Retinal pigment epithelial cell (primary cell): ENCODE measurements around the gene ABCC3.
A peak's percentile ranks its signal among the peaks of the same experiment; 100 is the strongest.

Experiments
- DNase-seq: peaks from one replicate; pipeline ENCODE4 v3.0.0-alpha.2; 2010; ENCODE audit warnings: low read depth
- H3K4me3 ChIP-seq: 2 replicates; pipeline ENCODE4 v1.5.1; 2011; ENCODE audit warnings: mild to moderate bottlenecking, low read length, control low read depth, moderate library complexity
- TF ChIP-seq, protein P1 (sequence below): conservative IDR thresholded peaks from 2 replicates; pipeline ENCODE4 v1.5.1; 2011; ENCODE audit warnings: low read depth, low read length, control low read depth, inconsistent platforms

The ABCC3 gene

DNA sequence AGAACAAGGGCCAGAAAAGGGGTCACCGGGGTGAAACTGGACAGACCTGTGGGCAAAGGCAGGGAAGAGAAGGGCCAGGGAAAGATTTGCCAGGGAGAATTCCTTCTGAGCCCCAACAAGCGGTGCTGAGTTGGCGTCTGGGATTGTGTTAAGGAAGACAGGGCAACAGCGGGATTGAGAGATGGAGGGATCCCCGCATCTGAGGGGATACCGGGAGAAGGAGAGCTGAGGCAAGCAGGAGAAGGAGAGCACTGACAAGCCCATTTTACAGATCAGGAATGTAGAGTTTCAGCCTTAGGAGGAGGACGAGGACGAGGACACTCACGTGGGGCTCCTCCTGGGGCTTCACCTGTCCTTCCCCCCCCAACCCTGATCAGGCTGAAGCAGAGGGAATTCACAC is 998 bp upstream of the ABCC3 start:
- TF ChIP-seq, protein P1, sequence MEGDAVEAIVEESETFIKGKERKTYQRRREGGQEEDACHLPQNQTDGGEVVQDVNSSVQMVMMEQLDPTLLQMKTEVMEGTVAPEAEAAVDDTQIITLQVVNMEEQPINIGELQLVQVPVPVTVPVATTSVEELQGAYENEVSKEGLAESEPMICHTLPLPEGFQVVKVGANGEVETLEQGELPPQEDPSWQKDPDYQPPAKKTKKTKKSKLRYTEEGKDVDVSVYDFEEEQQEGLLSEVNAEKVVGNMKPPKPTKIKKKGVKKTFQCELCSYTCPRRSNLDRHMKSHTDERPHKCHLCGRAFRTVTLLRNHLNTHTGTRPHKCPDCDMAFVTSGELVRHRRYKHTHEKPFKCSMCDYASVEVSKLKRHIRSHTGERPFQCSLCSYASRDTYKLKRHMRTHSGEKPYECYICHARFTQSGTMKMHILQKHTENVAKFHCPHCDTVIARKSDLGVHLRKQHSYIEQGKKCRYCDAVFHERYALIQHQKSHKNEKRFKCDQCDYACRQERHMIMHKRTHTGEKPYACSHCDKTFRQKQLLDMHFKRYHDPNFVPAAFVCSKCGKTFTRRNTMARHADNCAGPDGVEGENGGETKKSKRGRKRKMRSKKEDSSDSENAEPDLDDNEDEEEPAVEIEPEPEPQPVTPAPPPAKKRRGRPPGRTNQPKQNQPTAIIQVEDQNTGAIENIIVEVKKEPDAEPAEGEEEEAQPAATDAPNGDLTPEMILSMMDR: no peak
- no peak for DNase-seq
- H3K4me3 ChIP-seq: no peak overlapping the region

DNA sequence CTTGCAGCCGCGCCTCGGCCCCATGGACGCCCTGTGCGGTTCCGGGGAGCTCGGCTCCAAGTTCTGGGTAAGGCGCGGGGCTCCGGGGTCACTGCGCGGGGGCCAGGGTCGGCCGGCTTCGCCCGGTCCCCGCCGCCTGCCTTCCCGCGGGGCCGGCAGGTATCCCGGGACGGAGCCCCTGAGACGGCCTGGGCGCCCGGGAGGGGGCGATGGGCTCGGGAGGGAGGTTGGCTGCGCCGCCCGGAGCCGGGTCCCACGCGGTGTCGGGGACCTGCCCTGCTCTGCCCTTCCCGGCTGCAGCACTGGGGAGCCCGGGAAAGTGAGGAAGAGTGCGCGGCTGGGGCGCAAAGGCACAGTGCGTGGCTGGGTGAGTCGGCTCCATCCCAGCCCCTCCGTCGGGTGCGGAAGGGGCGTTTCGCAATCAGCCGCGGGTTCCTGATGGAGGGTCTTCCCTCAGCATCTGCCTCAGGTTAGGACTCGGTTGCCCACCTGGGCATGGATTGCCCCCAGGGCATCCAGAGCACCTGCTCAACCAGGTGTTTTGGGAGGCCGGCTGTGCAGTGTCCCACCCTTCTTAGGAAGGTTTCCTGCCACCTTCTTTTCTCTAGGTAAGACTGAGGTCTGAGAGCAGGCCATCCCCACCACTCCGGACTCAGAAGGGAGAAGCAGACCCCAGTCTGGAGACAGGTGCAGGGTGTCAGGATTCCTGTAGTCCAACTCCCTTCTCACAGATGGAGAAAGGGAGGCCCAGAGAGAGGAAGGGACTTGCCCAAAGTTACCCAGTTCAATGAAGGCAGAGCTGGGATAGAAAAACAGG is 442 bp downstream of the ABCC3 start:
- TF ChIP-seq, protein P1: no peak
- DNase-seq: no peak
- peak overlapping the region; percentile 43 for H3K4me3 ChIP-seq

GRCh38 chr17:50635732-50635981 is 976 bp downstream of the ABCC3 start:
- DNase-seq: no peak
- TF ChIP-seq, protein P1: no peak
- no peak overlapping the region for H3K4me3 ChIP-seq

DNA sequence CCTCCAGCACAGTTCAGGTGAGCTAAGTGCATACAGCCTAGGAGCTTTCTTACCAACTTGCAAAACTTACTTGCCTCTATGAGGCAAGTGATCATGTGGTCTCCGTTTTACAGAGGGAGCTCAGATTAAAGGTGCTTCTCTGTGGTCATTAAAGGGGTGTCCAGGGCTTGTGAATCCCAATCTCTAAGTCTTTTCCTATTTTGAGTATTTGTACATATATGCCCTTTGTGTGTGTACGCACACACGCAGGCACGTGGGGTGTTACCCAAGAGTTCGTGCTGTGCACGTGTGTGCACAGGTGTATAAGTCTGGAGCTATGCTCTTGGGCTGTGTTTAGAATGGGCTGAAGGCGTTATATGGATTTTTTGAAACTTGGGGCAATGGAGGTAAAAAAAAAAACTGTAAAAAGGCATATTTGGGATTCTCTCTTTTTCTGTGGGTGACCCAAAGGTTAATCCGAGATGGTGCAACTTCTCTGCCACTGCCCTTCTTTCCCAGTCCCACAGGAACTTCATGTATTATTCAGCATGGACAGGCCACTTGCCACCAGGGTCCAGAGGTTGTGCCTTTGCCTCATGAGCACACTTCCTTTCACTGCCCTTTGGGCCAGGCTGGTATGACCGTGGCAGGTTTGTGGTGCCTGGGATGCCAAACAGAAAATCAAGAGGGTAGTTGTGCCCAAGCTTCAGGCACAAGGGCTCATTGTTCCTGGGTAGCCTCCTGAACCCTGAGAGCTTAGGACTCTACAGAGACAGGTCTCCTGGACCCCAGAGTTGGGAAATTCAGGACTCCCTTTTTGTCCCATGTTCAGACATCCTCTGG is 1.5 kb downstream of the ABCC3 start:
- no peak overlapping the region for H3K4me3 ChIP-seq
- DNase-seq: no peak
- TF ChIP-seq, protein P1: no peak

- H3K4me3 ChIP-seq: no peak overlapping the region
- DNase-seq: no peak
- TF ChIP-seq, protein P1: no peak
Observed at GRCh38 chr17:50636804-50637195, 2.1 kb downstream of the ABCC3 start.

- TF ChIP-seq, protein P1: no peak
- H3K4me3 ChIP-seq: no peak overlapping the region
- no peak for DNase-seq
Observed at GRCh38 chr17:50637829-50638605, 3.3 kb downstream of the ABCC3 start.

DNA sequence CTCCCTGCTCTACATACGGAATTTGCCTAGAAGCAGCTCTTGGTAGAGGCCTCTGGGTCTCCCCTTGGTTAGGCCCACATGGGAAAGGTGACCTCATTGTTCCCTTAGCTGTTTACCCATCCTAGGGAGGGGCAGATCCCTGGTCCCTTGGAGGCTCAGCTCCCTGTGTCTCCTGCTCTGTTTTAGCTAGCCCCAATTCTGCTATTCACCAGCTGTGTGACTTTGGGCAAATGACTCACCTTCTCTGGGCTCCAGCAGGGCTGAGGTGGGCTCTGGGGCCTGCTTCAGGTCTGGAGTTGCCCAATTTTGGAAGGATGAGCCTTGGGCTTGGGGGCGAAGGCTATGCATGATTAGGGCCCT is 3.9 kb downstream of the ABCC3 start:
- TF ChIP-seq, protein P1: no peak
- H3K4me3 ChIP-seq: no peak overlapping the region
- no peak for DNase-seq
